HG02571 (cell line): Measurements from ENCODE around the gene ARID5B.

ENCODE experiments used
- ATAC-seq: cut with Tn5 transposase; IDR thresholded peaks from one replicate; pipeline ENCODE4 v1.9.1; 2021; ENCODE audit warnings: mild to moderate bottlenecking, moderate library complexity; ENCODE audit not compliant: unreplicated experiment

The ARID5B gene

GRCh38 chr10:62068464-62068863 lies 167.0 kb downstream of the ARID5B start:
- ATAC-seq = no peak

DNA sequence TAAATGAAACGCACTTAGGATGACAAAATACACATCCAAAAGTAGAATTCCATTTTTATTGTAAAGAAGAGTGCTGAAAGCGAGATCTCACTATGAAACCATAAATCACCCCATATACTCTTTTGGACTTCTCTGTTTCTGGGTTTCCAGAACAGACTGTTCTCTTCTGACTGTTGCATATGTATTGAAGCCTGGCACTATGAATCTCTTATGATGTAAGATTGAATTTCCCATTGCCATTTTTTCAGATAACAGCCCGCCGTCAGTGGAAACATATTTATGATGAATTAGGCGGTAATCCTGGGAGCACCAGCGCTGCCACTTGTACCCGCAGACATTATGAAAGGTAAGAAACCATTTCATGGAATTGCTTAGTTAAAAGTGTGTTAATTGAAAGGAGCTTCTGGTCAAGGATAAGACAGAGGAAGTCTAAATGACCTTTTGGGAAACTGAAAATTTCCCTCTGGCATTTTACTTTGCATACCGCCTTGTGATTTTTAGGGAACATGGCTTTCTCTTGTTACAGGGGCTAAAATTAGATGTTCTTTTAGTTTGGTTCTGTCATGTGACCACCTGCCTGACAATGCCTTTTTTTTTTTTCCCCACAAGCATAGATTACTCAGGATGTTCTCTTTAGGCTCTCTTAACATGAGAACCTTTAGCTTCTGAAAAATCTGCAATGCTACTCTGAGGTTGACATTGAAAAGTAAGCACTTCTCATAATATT lies 168.1 kb downstream of the ARID5B start:
- no peak for ATAC-seq

GRCh38 chr10:62071846-62072281 lies 170.4 kb downstream of the ARID5B start:
- ATAC-seq = no peak

GRCh38 chr10:62072901-62073300 lies 171.4 kb downstream of the ARID5B start:
- no peak for ATAC-seq

DNA sequence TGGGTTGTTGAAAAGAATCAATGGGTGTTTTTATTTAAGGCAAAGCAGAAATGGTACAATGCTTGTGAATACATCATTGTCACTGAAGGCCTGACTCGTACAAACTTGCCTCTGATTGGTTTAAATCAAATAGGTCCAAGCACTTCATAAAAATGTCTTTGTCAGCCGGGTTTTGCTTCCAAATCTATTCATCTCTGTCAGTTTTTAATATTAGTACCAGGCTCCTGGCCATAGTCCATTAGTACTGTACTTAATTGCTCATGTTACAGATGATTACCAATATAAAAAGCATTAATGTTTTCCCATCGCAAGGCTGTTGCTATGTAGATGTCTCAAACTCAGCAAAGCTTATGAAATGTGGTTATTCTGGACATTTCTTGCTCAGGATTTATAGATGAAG lies 171.9 kb downstream of the ARID5B start:
- ATAC-seq = no peak

- ATAC-seq = no peak
Observed at GRCh38 chr10:62075414-62075813, 173.9 kb downstream of the ARID5B start.

DNA sequence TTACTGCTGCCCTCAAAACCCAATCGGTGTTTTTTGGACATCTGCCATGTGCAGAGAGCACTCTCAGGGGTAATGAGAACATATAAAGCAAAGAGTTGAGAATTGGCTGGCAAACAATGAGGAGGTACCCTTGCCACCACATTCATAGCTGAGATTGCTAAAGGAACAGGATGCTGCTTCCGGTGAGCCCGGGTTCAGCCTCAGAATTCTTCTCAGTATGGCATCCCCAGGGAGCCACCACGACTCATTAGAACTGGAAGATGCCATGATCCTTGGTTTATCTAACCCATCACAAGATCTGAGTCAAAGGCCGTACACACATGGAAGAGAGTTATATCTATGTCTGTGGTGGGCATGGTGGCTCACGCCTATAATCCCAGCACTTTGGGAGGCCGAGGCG lies 174.4 kb downstream of the ARID5B start:
- ATAC-seq = no peak

GRCh38 chr10:62076891-62077290 lies 175.4 kb downstream of the ARID5B start:
- no peak for ATAC-seq

- no peak for ATAC-seq
Observed at GRCh38 chr10:62077330-62078015, 176.0 kb downstream of the ARID5B start.

DNA sequence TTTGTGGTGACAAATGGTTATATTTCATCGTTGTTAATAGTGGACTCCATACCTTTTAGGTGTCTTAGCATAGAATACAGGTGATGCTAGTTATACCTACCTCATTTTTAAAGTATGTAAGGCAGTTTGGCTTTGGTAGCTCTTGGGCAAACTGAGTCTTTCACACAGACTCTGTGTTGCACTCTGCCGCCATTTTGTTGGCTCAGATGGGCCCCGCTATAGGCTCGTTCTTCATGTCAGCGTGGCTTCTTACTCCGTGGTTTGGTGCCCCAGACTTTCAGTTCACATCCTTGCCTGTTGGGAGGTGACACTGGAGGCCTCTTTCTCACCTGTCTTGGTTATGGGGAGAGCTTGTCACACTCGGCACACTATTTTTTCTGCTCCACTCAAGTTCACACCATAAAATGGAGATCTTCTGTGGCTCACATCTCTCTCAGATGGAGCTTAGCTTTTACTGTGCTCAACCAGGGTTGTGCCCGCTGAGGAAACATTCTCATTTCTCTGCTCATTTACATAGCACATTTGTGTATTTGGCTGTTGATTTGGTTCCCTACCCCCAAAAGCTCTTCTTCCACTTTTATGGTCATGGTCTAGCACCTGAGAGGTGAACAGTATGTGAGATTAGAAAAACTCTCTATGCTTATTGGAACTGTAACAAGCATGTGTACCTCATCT lies 178.5 kb downstream of the ARID5B start:
- peak; percentile 58 for ATAC-seq

- no peak for ATAC-seq
Observed at GRCh38 chr10:62080905-62081304, 179.4 kb downstream of the ARID5B start.

GRCh38 chr10:62081341-62082270 lies 180.1 kb downstream of the ARID5B start:
- ATAC-seq = no peak

- no peak for ATAC-seq
Observed at GRCh38 chr10:62082271-62082656, 180.8 kb downstream of the ARID5B start.

DNA sequence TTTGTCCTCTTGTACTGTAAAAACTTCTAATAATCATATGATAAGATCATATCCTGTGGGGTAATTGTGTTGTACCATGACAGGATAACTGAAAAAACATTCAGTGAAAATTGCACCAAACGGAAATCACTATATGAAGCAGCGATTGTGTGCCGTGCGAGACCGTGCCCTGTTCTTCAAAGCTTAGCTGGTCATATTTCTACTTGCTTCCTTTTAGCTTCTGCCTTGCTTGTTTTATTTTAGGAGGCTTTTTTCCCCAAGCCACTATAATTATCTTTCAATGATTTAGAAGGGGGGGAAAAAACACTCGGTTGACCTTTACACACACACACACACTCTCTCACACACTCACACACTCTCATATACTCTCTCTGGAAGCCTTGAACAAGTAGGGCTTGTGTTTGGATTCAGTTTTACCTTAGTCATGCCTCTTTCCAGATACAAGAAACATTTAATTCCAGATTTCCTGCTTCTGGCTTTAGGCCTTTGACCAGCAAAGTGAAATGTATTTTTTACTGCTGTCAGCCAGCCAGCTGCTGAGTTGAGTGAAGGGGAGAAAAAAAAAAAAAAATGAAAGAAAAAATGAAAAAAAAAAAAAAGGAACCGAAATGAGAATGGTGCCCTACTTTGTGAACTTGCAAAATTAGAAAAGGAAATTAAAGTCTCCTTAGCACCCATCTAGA lies 181.4 kb downstream of the ARID5B start:
- peak; percentile 34 for ATAC-seq

DNA sequence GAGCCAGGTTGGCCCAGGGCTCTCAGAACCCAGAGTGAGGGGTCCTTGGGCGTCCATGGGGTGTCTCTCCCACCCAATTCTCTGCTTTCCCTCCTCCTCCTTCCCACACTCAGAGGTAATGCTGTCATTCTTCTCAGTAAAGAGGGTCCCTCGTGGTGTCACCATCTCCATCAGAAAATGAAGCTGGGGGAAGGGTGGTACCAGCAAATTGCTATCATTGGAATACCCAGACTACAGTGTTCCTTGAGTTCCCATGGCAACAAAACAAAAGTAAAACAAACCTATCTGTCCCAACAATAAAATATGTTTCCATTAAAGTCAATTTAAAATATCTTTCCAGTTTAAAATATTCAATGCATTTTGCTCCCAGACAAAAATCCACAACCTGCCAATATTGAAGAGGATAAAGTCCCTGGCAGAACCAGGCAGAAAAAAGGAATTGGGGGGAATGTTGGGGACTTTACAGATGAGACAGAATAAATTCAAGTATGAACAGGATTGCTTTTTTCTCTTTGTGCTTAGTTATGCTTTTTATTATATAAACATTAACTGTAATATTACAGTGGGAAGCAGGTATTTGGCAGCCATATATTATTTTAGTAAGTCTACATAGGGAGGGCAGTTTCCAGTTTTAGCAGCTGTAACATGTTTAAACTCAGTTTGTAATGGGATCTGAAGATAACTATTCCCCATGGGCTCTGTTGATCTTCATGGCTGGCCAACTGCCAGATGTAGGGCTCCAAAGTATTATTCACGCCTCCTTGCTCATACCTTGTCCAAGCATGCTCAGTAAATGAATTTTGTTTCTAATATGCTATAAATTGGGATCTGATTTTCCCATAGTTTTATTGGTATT lies 182.1 kb downstream of the ARID5B start:
- peak; percentile 14 for ATAC-seq

DNA sequence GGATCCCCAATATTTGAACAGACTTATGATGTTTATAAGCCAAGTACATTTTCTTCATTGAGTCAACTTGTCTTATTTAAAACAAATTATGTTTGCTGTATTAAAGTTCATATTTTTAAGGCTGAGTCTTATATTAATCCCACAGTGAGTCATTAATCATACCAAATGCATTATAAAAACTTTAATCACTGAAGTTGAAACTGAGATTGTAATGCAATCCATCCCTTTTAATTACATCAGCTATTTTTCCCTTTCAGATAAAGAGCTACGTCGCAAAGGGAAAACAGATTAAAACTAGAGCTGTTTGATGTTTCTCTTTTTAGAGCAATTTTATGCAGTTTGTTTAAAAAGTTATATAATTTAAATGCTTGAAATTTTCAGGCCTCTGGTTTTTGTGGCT lies 183.0 kb downstream of the ARID5B start:
- ATAC-seq = no peak

- ATAC-seq = no peak
Observed at GRCh38 chr10:62085404-62085803, 183.9 kb downstream of the ARID5B start.

GRCh38 chr10:62085821-62086220 lies 184.3 kb downstream of the ARID5B start:
- ATAC-seq = no peak

GRCh38 chr10:62087329-62087728 lies 185.8 kb downstream of the ARID5B start:
- ATAC-seq = no peak
